DOHH2 (cell line): Measurements from ENCODE around the gene PCED1B.

ENCODE experiments used
- EZH2phosphoT487 ChIP-seq: fragments of 200-600 bp; sonication (generic); IDR thresholded peaks from 2 replicates; pipeline ENCODE4 v1.6.1; 2017; ENCODE audit warnings: borderline replicate concordance, mild to moderate bottlenecking, antibody characterized with exemption, low read length, moderate library complexity, mixed read lengths
- TF ChIP-seq, protein P1 (sequence below): fragments of 200-600 bp; sonication (generic); IDR thresholded peaks from one replicate; pipeline ENCODE4 v1.5.1; 2014; ENCODE audit warnings: antibody characterized with exemption, mild to moderate bottlenecking, low read depth, low read length; ENCODE audit not compliant: poor library complexity, severe bottlenecking

DNA sequence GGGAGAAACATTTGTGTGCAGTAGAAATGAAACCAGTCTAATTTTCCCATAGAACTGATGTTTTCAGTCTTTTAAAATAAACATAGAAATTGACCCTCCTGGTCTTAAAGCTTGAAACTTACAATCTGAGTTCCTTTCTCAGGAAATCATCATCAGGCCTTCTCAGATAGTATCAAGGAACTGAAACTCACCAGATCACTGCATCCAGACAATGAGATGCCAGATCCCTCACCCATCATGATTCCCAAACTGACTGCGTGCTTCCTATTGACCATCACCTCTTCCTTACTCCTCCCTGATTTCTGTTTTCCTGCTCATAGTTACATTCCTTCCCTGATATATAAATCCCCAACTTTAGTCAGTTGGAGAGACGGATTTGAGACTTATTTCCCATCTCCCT is 195.3 kb downstream of the PCED1B start:
- TF ChIP-seq, protein P1, sequence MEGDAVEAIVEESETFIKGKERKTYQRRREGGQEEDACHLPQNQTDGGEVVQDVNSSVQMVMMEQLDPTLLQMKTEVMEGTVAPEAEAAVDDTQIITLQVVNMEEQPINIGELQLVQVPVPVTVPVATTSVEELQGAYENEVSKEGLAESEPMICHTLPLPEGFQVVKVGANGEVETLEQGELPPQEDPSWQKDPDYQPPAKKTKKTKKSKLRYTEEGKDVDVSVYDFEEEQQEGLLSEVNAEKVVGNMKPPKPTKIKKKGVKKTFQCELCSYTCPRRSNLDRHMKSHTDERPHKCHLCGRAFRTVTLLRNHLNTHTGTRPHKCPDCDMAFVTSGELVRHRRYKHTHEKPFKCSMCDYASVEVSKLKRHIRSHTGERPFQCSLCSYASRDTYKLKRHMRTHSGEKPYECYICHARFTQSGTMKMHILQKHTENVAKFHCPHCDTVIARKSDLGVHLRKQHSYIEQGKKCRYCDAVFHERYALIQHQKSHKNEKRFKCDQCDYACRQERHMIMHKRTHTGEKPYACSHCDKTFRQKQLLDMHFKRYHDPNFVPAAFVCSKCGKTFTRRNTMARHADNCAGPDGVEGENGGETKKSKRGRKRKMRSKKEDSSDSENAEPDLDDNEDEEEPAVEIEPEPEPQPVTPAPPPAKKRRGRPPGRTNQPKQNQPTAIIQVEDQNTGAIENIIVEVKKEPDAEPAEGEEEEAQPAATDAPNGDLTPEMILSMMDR = no peak
- no peak for TF ChIP-seq EZH2phosphoT487
